Kidney (tissue), 14 donors: Measurements from ENCODE around the gene CERK. TPM values are rescaled to one million over a fixed set of nuclear protein-coding genes. Genes with fewer than 3 reads are reported as not detected.
"Not testable (repeated sequence)": the region's sequence is repeated elsewhere in the genome, so short reads cannot be mapped to it uniquely, and the experiment has no call there.

Source experiments
- DNase-seq, 5 donors: peaks; one replicate each; pipeline ENCODE4 v3.0.0-alpha.2; 2013 to 2020
- FAIRE-seq: peaks from 2 replicates; lab custom pipeline; 2012; peaks lifted over from hg19 to GRCh38; lab: Jason Lieb, UNC
- H3K27ac ChIP-seq, 2 donors: one replicate each; pipeline ENCODE4 v1.7.0; 2013; ENCODE audit warnings: low read depth in 2 of 2, low read length in 2 of 2, inconsistent platforms in 1 of 2
- H3K27me3 ChIP-seq: one replicate; pipeline ENCODE4 v1.7.1; 2013; ENCODE audit warnings: low read length, inconsistent platforms; ENCODE audit not compliant: control insufficient read depth, insufficient read depth
- H3K36me3 ChIP-seq, 3 donors: one replicate each; pipeline versions ENCODE4 v1.7.0 to v1.7.1; 2013; ENCODE audit warnings: low read length in 3 of 3, control low read depth in 1 of 3, inconsistent platforms in 1 of 3; ENCODE audit not compliant: insufficient read depth in 3 of 3, control insufficient read depth in 2 of 3
- H3K4me1 ChIP-seq, 3 donors: one replicate each; pipeline versions ENCODE4 v1.7.0 to v1.7.1; 2013; ENCODE audit warnings: low read length in 3 of 3, inconsistent platforms in 1 of 3, low read depth in 1 of 3; ENCODE audit not compliant: control insufficient read depth in 2 of 3, insufficient read depth in 2 of 3
- H3K4me3 ChIP-seq, 3 donors: one replicate each; pipeline versions ENCODE4 v1.7.0 to v1.8.1; 2013; ENCODE audit warnings: low read length in 3 of 3, control low read depth in 1 of 3, inconsistent platforms in 1 of 3
- H3K9ac ChIP-seq, 3 donors: one replicate each; pipeline versions ENCODE4 v1.7.0 to v1.7.1; 2013; ENCODE audit warnings: low read length in 3 of 3, control low read depth in 1 of 3, inconsistent platforms in 1 of 3
- H3K9me3 ChIP-seq, 3 donors: one replicate each; pipeline versions ENCODE4 v1.7.0 to v1.7.1; 2013; ENCODE audit warnings: low read length in 3 of 3, control low read depth in 1 of 3, inconsistent platforms in 1 of 3; ENCODE audit not compliant: control insufficient read depth in 2 of 3, insufficient read depth in 1 of 3
- intact Hi-C: fragments of 100-400 bp; cut with DNase I; formaldehyde crosslinking; loops from one replicate; pipeline ENCODE4 v1.11.1; 2022
- polyA plus RNA-seq: library from polyadenylated mRNA; stranded (reverse); fragments of 350-450 nt; fragmentation: Illumina TruSeq; extraction: RNeasy Lipid Tissue Mini Kit (QIAGEN cat#74804); gene quantifications from one replicate; pipeline ENCODE4 v1.2.3, GENCODE V29; 2014; ENCODE audit warnings: low read depth, low replicate concordance; ENCODE audit not compliant: insufficient read depth
- total RNA-seq: library from RNA; stranded (reverse); fragmentation: NEBNext Ultra II Directional; extraction: Animal tissue kit (Norgen Biotek cat#: 25700); gene quantifications from one replicate; pipeline ENCODE4 v1.2.1, GENCODE V29; 2021
- TF ChIP-seq, protein P1 (sequence below): IDR thresholded peaks from 3 replicates; pipeline ENCODE4 v1.5.1; 2012; ENCODE audit warnings: mild to moderate bottlenecking, moderate library complexity, borderline replicate concordance; ENCODE audit not compliant: insufficient read depth; ENCODE audit errors: extremely low read depth
- donor health status: control.
- donor health status: control.
- donor health status: control.
- donor health status: control.
- donor health status: control.
- donor health status: DM: yes; HTN: yes; CAD: no.
- donor health status: Normal renal cell carcinoma (clear cell type).

CERK gene
- total and polyA plus RNA-seq, 2 donors from 2014 or later = 21.6 to 28.2 TPM

DNA sequence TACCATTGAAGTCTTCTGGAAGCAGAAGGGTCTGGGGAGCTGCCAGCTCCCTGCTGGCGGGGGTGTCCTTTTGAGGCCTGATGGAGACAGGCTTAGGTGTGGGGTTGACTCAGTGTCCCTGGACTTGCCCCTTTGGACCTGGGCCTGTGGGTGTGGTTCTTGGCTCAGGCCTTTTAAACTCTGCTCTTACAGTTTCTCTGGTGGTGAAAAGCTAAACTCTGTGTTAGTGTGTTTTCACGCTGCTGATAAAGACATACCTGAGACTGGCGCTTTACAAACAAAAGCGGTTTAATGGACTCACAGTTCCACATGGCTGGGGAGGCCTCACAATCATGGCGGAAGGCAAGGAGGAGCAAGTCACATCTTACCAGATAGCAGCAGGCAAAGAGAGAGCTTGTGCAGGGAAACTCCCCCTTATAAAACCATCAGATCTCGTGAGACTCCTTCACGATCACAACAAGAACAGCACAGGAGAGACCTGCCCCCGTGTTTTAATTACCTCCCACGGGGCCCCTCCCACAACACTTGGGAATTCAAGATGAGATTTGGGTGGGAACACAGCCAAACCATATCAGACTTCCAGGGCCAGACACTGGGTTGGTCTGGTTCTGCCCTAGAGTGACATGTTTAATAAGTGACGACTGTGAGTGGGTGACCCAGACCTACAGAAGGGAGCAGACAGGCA lies 91.4 kb downstream of the CERK start:
- Histone ChIP-seq H3K27ac (no peak overlapping the region), H3K36me3 (no peaks in the 10 kb centered on the region), H3K9me3 (no peaks in the 10 kb centered on the region), H3K4me3 (no peak overlapping the region), H3K4me1 (peaks cover 3 to 8% (median 4%) of the 10 kb centered on the region in 3 donors), H3K9ac (no peak overlapping the region), H3K27me3 (no peaks in the 10 kb centered on the region)
- intact Hi-C loops = no loop called here
- FAIRE-seq (no peak), DNase-seq (no peak)
- TF ChIP-seq, protein P1, sequence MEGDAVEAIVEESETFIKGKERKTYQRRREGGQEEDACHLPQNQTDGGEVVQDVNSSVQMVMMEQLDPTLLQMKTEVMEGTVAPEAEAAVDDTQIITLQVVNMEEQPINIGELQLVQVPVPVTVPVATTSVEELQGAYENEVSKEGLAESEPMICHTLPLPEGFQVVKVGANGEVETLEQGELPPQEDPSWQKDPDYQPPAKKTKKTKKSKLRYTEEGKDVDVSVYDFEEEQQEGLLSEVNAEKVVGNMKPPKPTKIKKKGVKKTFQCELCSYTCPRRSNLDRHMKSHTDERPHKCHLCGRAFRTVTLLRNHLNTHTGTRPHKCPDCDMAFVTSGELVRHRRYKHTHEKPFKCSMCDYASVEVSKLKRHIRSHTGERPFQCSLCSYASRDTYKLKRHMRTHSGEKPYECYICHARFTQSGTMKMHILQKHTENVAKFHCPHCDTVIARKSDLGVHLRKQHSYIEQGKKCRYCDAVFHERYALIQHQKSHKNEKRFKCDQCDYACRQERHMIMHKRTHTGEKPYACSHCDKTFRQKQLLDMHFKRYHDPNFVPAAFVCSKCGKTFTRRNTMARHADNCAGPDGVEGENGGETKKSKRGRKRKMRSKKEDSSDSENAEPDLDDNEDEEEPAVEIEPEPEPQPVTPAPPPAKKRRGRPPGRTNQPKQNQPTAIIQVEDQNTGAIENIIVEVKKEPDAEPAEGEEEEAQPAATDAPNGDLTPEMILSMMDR = no peak

- H3K4me3 ChIP-seq, H3K27ac ChIP-seq, DNase-seq, H3K36me3 ChIP-seq, intact Hi-C loops, H3K9ac ChIP-seq, H3K27me3 ChIP-seq, FAIRE-seq, H3K9me3 ChIP-seq: not testable (repeated sequence)
- peaks cover 0 to 12% (median 3%) of the 10 kb centered on the region in 3 donors for H3K4me1 ChIP-seq
These were observed 95.1 kb downstream of the CERK start for GRCh38 chr22:46642840-46643480.

- Histone ChIP-seq H3K27me3 (no peaks in the 10 kb centered on the region), H3K9ac (no peak overlapping the region), H3K9me3 (no peaks in the 10 kb centered on the region), H3K4me1 (peaks cover 0 to 12% (median 3%) of the 10 kb centered on the region in 3 donors), H3K36me3 (no peaks in the 10 kb centered on the region), H3K4me3 (no peak overlapping the region), H3K27ac (no peak overlapping the region)
- intact Hi-C loops = no loop called here
- DNase-seq (no peak), FAIRE-seq (no peak)
- TF ChIP-seq, protein P1 = no peak
These were observed 96.2 kb downstream of the CERK start for GRCh38 chr22:46641811-46642266.

- DNase-seq (peak in 1 of 5 donors; percentile 39), FAIRE-seq (no peak)
- intact Hi-C loops = no loop called here
- Histone ChIP-seq H3K9me3 (no peaks in the 10 kb centered on the region), H3K4me1 (peaks cover 0 to 10% (median 0%) of the 10 kb centered on the region in 3 donors), H3K9ac (no peak overlapping the region), H3K27ac (no peak overlapping the region), H3K4me3 (no peak overlapping the region), H3K36me3 (no peaks in the 10 kb centered on the region), H3K27me3 (no peaks in the 10 kb centered on the region)
- TF ChIP-seq, protein P1 = no peak
These were observed 97.6 kb downstream of the CERK start for GRCh38 chr22:46640293-46641055.
